ACC112 (cell line): ENCODE data around the gene RPS6KC1.
"Not testable (repeated sequence)": the region's sequence is repeated elsewhere in the genome, so short reads cannot be mapped to it uniquely, and the experiment has no call there.

Experiments used
- H2AFZ ChIP-seq: fragments of 200-600 bp; sonication (generic); one replicate; pipeline ENCODE4 v1.6.0; 2017; ENCODE audit warnings: antibody characterized with exemption, low read length; ENCODE audit not compliant: unreplicated experiment
- H3K27ac ChIP-seq: fragments of 200-600 bp; sonication (generic); 2 replicates; pipeline ENCODE4 v1.5.1; 2014; ENCODE audit warnings: low read depth, mild to moderate bottlenecking, antibody characterized with exemption, low read length, moderate library complexity
- H3K27me3 ChIP-seq: fragments of 200-600 bp; sonication (generic); 2 replicates; pipeline ENCODE4 v1.6.1; 2014; ENCODE audit warnings: mild to moderate bottlenecking, antibody characterized with exemption, low read length, moderate library complexity, mixed read lengths; ENCODE audit not compliant: insufficient read depth
- H3K36me3 ChIP-seq: fragments of 200-600 bp; sonication (generic); 2 replicates; pipeline ENCODE4 v1.6.1; 2016; ENCODE audit warnings: mild to moderate bottlenecking, antibody characterized with exemption, low read length, moderate library complexity, mixed read lengths; ENCODE audit not compliant: insufficient read depth
- H3K4me1 ChIP-seq: fragments of 200-600 bp; sonication (generic); one replicate; pipeline ENCODE4 v1.6.1; 2016; ENCODE audit warnings: low read length, mixed read lengths; ENCODE audit not compliant: insufficient read depth, unreplicated experiment, control insufficient read depth
- H3K4me3 ChIP-seq: fragments of 200-600 bp; sonication (generic); 2 replicates; pipeline ENCODE4 v1.5.1; 2014; ENCODE audit warnings: mild to moderate bottlenecking, low read depth, low read length
- H3K79me2 ChIP-seq: fragments of 200-600 bp; sonication (generic); one replicate; pipeline ENCODE4 v1.6.0; 2016; ENCODE audit warnings: low read length; ENCODE audit not compliant: control insufficient read depth, unreplicated experiment, insufficient read depth

The RPS6KC1 gene

DNA sequence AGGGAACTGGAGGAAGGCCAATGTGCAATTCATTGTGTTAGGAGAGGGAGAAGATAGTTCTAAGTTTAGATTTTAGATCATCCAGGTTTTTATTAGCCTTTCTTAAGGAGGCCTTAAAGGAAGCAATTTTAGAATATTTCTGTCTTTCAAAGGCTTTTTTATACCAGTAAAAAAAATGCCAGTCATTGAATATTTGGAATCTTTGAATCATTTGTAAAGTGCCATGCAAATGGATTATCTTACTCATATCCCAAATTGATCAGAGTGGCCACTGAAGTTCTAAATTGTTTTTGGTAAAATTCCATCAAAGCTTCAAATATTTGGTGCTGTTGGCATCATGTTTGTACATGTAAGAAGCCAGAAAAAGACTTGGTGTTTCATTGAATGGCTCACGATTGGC lies 244.8 kb downstream of the RPS6KC1 start:
- no peaks in the 10 kb centered on the region for H3K79me2 ChIP-seq
- H3K4me1 ChIP-seq = no peaks in the 10 kb centered on the region
- H3K27me3 ChIP-seq = no peaks in the 10 kb centered on the region
- no peak overlapping the region for H3K4me3 ChIP-seq
- no peak overlapping the region for H2AFZ ChIP-seq
- H3K36me3 ChIP-seq = no peaks in the 10 kb centered on the region
- no peak overlapping the region for H3K27ac ChIP-seq

GRCh38 chr1:213296558-213296957 lies 245.5 kb downstream of the RPS6KC1 start:
- no peaks in the 10 kb centered on the region for H3K27me3 ChIP-seq
- H2AFZ ChIP-seq = no peak overlapping the region
- H3K79me2 ChIP-seq = no peaks in the 10 kb centered on the region
- no peaks in the 10 kb centered on the region for H3K4me1 ChIP-seq
- H3K4me3 ChIP-seq = no peak overlapping the region
- H3K36me3 ChIP-seq = no peaks in the 10 kb centered on the region
- H3K27ac ChIP-seq = no peak overlapping the region

DNA sequence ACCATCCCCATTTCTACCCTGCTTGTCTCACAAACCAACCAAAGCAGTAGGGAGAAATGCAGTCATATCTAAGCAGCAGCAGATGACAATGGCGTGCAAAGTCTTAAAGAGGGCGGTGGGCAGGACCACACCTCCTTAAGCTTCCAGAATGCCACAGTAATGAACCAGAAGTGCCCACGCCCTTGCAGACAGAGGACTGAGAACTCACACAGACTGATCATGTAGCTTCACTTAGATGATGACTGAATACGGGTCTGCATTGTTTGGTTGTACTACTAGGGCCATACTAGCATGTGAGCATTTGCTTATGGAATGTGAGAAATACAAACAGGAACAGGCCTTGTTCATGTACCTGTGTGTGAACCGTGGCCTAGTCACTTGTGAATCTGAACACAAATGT lies 246.0 kb downstream of the RPS6KC1 start:
- no peak overlapping the region for H2AFZ ChIP-seq
- no peaks in the 10 kb centered on the region for H3K79me2 ChIP-seq
- H3K27me3 ChIP-seq = no peaks in the 10 kb centered on the region
- H3K4me3 ChIP-seq = no peak overlapping the region
- no peaks in the 10 kb centered on the region for H3K4me1 ChIP-seq
- H3K27ac ChIP-seq = no peak overlapping the region
- H3K36me3 ChIP-seq = no peaks in the 10 kb centered on the region

DNA sequence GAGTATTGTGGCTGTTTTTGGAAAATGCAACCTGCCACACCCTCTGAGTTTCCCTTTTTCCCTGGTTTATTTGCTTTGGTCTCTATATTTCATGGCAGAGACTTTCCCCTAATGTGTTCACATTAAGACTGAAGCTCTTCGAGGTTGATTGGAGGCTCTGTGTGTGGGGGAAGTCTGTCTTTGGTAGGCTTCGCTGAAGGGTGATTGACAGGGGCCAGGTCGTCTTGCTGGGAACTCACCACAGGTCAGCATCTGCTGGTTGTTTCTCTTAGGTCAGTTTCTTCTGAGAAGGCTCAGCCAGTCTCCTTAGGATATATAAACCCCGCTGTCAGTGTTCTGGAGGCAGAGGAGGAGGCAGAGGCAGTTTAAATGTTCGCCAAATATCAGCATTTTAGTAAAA lies 249.4 kb downstream of the RPS6KC1 start:
- no peaks in the 10 kb centered on the region for H3K79me2 ChIP-seq
- H3K36me3 ChIP-seq = no peaks in the 10 kb centered on the region
- no peaks in the 10 kb centered on the region for H3K4me1 ChIP-seq
- H3K4me3 ChIP-seq = no peak overlapping the region
- H3K27ac ChIP-seq = no peak overlapping the region
- H3K27me3 ChIP-seq = no peaks in the 10 kb centered on the region
- H2AFZ ChIP-seq = no peak overlapping the region

- not testable (repeated sequence) for H3K27me3 ChIP-seq, H3K27ac ChIP-seq, H3K4me3 ChIP-seq, H3K79me2 ChIP-seq, H2AFZ ChIP-seq, H3K36me3 ChIP-seq, H3K4me1 ChIP-seq
Observed at GRCh38 chr1:213301524-213301923, 250.5 kb downstream of the RPS6KC1 start.

DNA sequence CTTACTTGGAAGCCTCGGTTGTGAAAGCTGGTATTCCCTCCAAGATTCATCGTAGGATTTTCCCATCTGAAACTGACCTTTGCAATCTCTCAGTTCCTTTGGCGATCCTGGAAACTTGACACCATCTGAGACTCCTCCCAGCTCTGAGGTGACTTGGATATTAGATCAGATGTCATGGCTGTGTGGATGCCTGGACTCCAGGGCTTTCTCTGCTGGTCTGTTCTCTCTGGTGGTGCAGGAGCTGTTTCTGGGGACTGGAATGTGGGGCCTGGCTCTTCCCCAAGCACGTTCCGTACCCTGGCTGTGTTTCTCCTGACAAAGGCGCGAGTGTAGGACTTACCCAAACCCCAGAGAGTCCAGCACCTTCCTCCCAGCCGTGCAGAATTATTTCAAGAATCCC lies 252.2 kb downstream of the RPS6KC1 start:
- H2AFZ ChIP-seq = no peak overlapping the region
- no peaks in the 10 kb centered on the region for H3K4me1 ChIP-seq
- no peak overlapping the region for H3K4me3 ChIP-seq
- H3K79me2 ChIP-seq = no peaks in the 10 kb centered on the region
- no peaks in the 10 kb centered on the region for H3K36me3 ChIP-seq
- no peak overlapping the region for H3K27ac ChIP-seq
- no peaks in the 10 kb centered on the region for H3K27me3 ChIP-seq

DNA sequence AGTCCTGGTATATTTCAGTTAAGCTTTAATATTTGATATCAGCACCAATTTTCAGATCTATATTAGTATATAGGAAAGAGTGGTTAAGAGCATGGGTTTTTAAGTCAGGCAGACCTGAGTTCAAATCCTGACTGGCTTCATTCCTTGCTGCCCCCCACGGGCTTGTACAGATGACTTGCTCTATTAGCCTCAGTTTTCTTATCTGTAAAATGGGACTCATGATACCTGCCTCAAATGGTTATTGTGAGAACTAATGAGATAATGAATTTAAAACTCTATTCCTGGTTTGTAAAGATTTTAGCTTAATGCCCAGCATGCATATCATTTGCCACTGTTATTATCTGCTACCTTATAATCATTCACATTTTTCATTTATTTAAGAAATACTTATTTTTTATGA lies 264.5 kb downstream of the RPS6KC1 start:
- Histone ChIP-seq H2AFZ (no peak overlapping the region), H3K4me3 (no peak overlapping the region), H3K4me1 (no peaks in the 10 kb centered on the region), H3K36me3 (no peaks in the 10 kb centered on the region), H3K79me2 (no peaks in the 10 kb centered on the region), H3K27ac (no peak overlapping the region), H3K27me3 (no peaks in the 10 kb centered on the region; the same call in 1 of the 2 replicates)

- H3K4me1 ChIP-seq, H3K27me3 ChIP-seq, H3K4me3 ChIP-seq, H3K36me3 ChIP-seq, H3K27ac ChIP-seq, H2AFZ ChIP-seq, H3K79me2 ChIP-seq: not testable (repeated sequence)
Observed at GRCh38 chr1:213318458-213318857, 267.4 kb downstream of the RPS6KC1 start.

- Histone ChIP-seq H3K4me3 (no peak overlapping the region), H3K4me1 (no peaks in the 10 kb centered on the region), H2AFZ (no peak overlapping the region), H3K27ac (no peak overlapping the region), H3K36me3 (no peaks in the 10 kb centered on the region), H3K27me3 (no peaks in the 10 kb centered on the region), H3K79me2 (no peaks in the 10 kb centered on the region)
Observed at GRCh38 chr1:213320191-213320870, 269.3 kb downstream of the RPS6KC1 start.
